ENCODE measurements around the gene TMEM178B. TPM values are rescaled to one million over a fixed set of nuclear protein-coding genes. Genes with fewer than 3 reads are reported as not detected.

TMEM178B gene
- total and polyA plus RNA-seq, 2 experiments from 2014 or later = 0.39 to 0.46 TPM

- no peak overlapping the region for H3K27ac ChIP-seq
- H3K27me3 ChIP-seq = no peaks in the 10 kb centered on the region
- H3K4me3 ChIP-seq = no peak overlapping the region
- no peaks in the 10 kb centered on the region for H3K4me1 ChIP-seq (ENCODE audit: low read depth)
- no peak for DNase-seq (ENCODE audit: low read depth in 1 of 2, low spot score in 1 of 2)
- no peaks in the 10 kb centered on the region for H3K9me3 ChIP-seq (ENCODE audit: low read depth)
- TF ChIP-seq, protein P1, sequence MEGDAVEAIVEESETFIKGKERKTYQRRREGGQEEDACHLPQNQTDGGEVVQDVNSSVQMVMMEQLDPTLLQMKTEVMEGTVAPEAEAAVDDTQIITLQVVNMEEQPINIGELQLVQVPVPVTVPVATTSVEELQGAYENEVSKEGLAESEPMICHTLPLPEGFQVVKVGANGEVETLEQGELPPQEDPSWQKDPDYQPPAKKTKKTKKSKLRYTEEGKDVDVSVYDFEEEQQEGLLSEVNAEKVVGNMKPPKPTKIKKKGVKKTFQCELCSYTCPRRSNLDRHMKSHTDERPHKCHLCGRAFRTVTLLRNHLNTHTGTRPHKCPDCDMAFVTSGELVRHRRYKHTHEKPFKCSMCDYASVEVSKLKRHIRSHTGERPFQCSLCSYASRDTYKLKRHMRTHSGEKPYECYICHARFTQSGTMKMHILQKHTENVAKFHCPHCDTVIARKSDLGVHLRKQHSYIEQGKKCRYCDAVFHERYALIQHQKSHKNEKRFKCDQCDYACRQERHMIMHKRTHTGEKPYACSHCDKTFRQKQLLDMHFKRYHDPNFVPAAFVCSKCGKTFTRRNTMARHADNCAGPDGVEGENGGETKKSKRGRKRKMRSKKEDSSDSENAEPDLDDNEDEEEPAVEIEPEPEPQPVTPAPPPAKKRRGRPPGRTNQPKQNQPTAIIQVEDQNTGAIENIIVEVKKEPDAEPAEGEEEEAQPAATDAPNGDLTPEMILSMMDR (IDR thresholded peaks at IDR 0.05; ENCODE audit: low read depth, low read length) = no peak
- no peaks in the 10 kb centered on the region for H3K36me3 ChIP-seq
These were observed 221.6 kb downstream of the TMEM178B start for GRCh38 chr7:141295367-141295895.

DNA sequence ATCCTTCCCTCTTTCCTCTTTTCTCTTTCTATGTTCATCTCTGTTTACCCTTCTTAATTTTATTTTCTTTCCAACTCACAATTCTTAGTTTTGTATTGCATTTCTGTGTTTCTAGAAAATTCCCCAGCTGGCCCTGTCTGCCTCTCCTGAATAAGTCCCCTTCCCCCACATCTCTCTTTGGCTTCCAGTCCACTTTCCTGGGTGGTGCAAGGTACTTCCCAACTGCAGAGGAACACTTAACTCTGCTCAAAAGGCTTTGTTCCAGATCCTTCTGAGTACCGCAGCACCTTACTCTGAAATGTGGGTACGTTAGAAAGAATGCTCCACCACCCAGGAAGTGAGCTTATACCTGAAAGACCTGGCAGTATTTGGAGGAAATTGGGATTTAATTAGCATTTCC is 227.0 kb downstream of the TMEM178B start:
- no peaks in the 10 kb centered on the region for H3K36me3 ChIP-seq
- H3K27me3 ChIP-seq = no peaks in the 10 kb centered on the region
- H3K4me3 ChIP-seq = no peak overlapping the region
- TF ChIP-seq, protein P1 (IDR thresholded peaks at IDR 0.05; ENCODE audit: low read depth, low read length) = no peak
- no peak for DNase-seq (ENCODE audit: low read depth in 1 of 2, low spot score in 1 of 2)
- H3K9me3 ChIP-seq (ENCODE audit: low read depth) = no peaks in the 10 kb centered on the region
- H3K27ac ChIP-seq = no peak overlapping the region
- no peaks in the 10 kb centered on the region for H3K4me1 ChIP-seq (ENCODE audit: low read depth)

GRCh38 chr7:141301544-141301943 is 227.7 kb downstream of the TMEM178B start:
- no peaks in the 10 kb centered on the region for H3K9me3 ChIP-seq (ENCODE audit: low read depth)
- TF ChIP-seq, protein P1 (IDR thresholded peaks at IDR 0.05; ENCODE audit: low read depth, low read length) = no peak
- no peaks in the 10 kb centered on the region for H3K27me3 ChIP-seq
- no peaks in the 10 kb centered on the region for H3K4me1 ChIP-seq (ENCODE audit: low read depth)
- no peaks in the 10 kb centered on the region for H3K36me3 ChIP-seq
- DNase-seq (ENCODE audit: low read depth in 1 of 2, low spot score in 1 of 2) = no peak
- no peak overlapping the region for H3K4me3 ChIP-seq
- no peak overlapping the region for H3K27ac ChIP-seq

- H3K9me3 ChIP-seq (ENCODE audit: low read depth) = no peaks in the 10 kb centered on the region
- H3K27ac ChIP-seq = no peak overlapping the region
- TF ChIP-seq, protein P1 (IDR thresholded peaks at IDR 0.05; ENCODE audit: low read depth, low read length) = no peak
- no peak for DNase-seq (ENCODE audit: low read depth in 1 of 2, low spot score in 1 of 2)
- no peaks in the 10 kb centered on the region for H3K4me1 ChIP-seq (ENCODE audit: low read depth)
- H3K4me3 ChIP-seq = no peak overlapping the region
- H3K27me3 ChIP-seq = no peaks in the 10 kb centered on the region
- no peaks in the 10 kb centered on the region for H3K36me3 ChIP-seq
These were observed 228.8 kb downstream of the TMEM178B start for GRCh38 chr7:141302617-141303016.

DNA sequence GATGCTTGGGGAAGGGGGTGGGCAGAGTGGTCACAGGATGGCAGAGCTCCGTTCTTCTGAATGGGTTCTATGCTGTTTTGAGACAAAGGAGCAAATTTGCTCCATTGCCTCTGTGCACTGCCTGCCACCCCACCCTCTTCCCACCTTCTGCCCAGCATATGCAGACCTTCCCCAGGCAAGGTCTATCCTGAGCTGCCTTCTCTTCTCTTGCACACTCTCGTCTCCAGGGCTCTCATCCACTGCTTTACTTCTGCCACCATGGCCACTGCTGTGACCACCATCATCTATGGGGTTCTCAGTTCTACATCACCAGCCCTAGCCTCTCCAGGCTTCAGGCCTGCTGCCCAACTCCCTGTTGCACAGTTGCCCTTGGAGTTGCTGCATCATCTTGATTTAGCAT is 230.4 kb downstream of the TMEM178B start:
- Histone ChIP-seq H3K9me3 (ENCODE audit: low read depth) (no peaks in the 10 kb centered on the region), H3K4me1 (ENCODE audit: low read depth) (no peaks in the 10 kb centered on the region), H3K27me3 (no peaks in the 10 kb centered on the region), H3K4me3 (no peak overlapping the region), H3K36me3 (no peaks in the 10 kb centered on the region), H3K27ac (no peak overlapping the region)
- TF ChIP-seq, protein P1 (IDR thresholded peaks at IDR 0.05; ENCODE audit: low read depth, low read length) = no peak
- DNase-seq (ENCODE audit: low read depth in 1 of 2, low spot score in 1 of 2) = no peak

DNA sequence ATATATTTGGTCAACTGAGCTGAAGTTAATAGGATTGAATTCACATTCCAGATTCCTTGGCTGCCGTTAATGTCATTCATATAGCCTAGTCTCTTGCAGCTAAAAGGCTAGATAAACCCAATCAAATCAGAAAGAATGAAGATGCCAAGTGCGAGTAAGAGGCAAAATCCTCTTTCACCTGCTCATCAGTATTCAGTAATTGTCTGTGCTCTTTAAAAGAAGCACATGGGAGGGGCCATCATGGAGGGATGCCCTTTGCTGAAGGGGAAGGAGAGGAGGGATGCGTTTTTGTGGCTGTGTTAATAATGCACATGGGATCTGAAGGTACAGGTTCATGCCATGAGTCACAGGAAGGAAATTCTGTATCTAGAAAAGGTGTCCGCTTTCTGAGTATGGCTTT is 232.2 kb downstream of the TMEM178B start:
- TF ChIP-seq, protein P1 (IDR thresholded peaks at IDR 0.05; ENCODE audit: low read depth, low read length) = no peak
- H3K36me3 ChIP-seq = no peaks in the 10 kb centered on the region
- no peak overlapping the region for H3K27ac ChIP-seq
- no peak overlapping the region for H3K4me3 ChIP-seq
- H3K9me3 ChIP-seq (ENCODE audit: low read depth) = no peaks in the 10 kb centered on the region
- H3K4me1 ChIP-seq (ENCODE audit: low read depth) = no peaks in the 10 kb centered on the region
- no peak for DNase-seq (ENCODE audit: low read depth in 1 of 2, low spot score in 1 of 2)
- H3K27me3 ChIP-seq = no peaks in the 10 kb centered on the region

All from cardiac muscle cell (in vitro differentiated cells and primary cell).